Measurements from ENCODE around the gene POFUT2. TPM values are rescaled to one million over a fixed set of nuclear protein-coding genes. Genes with fewer than 3 reads are reported as not detected.

Gene POFUT2
- polyA plus RNA-seq, 1 experiment = 38.5 TPM

- CTCF ChIA-PET = interaction anchor here (0.6 to 0.7 kb wide), 2 partner anchors 9 to 108 kb away, joined by 3 read pairs; no protein-coding TSS in a partner anchor
- POLR2A ChIA-PET = no interaction called here
- no peak for DNase-seq (ENCODE audit: low read depth)
These were observed 41.0 kb downstream of the POFUT2 start for GRCh38 chr21:45246386-45247320.

GRCh38 chr21:45244799-45245340 lies 42.8 kb downstream of the POFUT2 start:
- H3K4me3 ChIP-seq (ENCODE audit: low read depth, low read length) = no peak overlapping the region
- DNase-seq (ENCODE audit: low read depth) = no peak
- no peak for TF ChIP-seq CTCF (IDR thresholded peaks at IDR 0.05; ENCODE audit: insufficient read depth, low read depth, low read length)
- peaks cover 4% of the 10 kb centered on the region for H3K27me3 ChIP-seq (ENCODE audit: control insufficient read depth, insufficient read depth, low read length)
- ChIA-PET POLR2A (no interaction called here), CTCF (no interaction called here)
- no peaks in the 10 kb centered on the region for H3K36me3 ChIP-seq (ENCODE audit: control insufficient read depth, insufficient read depth, low read length)

More at GRCh38 chr21:45246386-45247320, 41.0 kb downstream of the POFUT2 start:
- Histone ChIP-seq H3K4me3 (ENCODE audit: low read depth, low read length) (no peak overlapping the region), H3K36me3 (ENCODE audit: control insufficient read depth, insufficient read depth, low read length) (no peaks in the 10 kb centered on the region), H3K27me3 (ENCODE audit: control insufficient read depth, insufficient read depth, low read length) (peaks cover 4% of the 10 kb centered on the region)
- no peak for TF ChIP-seq CTCF (IDR thresholded peaks at IDR 0.05; ENCODE audit: insufficient read depth, low read depth, low read length)

- TF ChIP-seq CTCF (IDR thresholded peaks at IDR 0.05; ENCODE audit: insufficient read depth, low read depth, low read length) = no peak
- H3K4me3 ChIP-seq (ENCODE audit: low read depth, low read length) = no peak overlapping the region
- H3K36me3 ChIP-seq (ENCODE audit: control insufficient read depth, insufficient read depth, low read length) = no peaks in the 10 kb centered on the region
- CTCF ChIA-PET = no interaction called here
- POLR2A ChIA-PET = no interaction called here
- no peak for DNase-seq (ENCODE audit: low read depth)
- peaks cover 4% of the 10 kb centered on the region for H3K27me3 ChIP-seq (ENCODE audit: control insufficient read depth, insufficient read depth, low read length)
These were observed 44.1 kb downstream of the POFUT2 start for GRCh38 chr21:45243603-45244002.

- no peak for DNase-seq (ENCODE audit: low read depth)
- Histone ChIP-seq H3K36me3 (ENCODE audit: control insufficient read depth, insufficient read depth, low read length) (no peaks in the 10 kb centered on the region), H3K27me3 (ENCODE audit: control insufficient read depth, insufficient read depth, low read length) (peaks cover 2% of the 10 kb centered on the region), H3K4me3 (ENCODE audit: low read depth, low read length) (no peak overlapping the region)
- POLR2A ChIA-PET = no interaction called here
- CTCF ChIA-PET = interaction anchor here (1.1 to 1.4 kb wide), 2 partner anchors 11 to 101 kb away, joined by 3 to 5 read pairs; no protein-coding TSS in a partner anchor
- TF ChIP-seq CTCF (IDR thresholded peaks at IDR 0.05; ENCODE audit: insufficient read depth, low read depth, low read length) = no peak
These were observed 46.3 kb downstream of the POFUT2 start for GRCh38 chr21:45241357-45241756.

- ChIA-PET CTCF (interaction anchor here (1.0 to 1.1 kb wide), 3 partner anchors 10 to 97 kb away, joined by 3 read pairs; no protein-coding TSS in a partner anchor), POLR2A (no interaction called here)
- no peak for TF ChIP-seq CTCF (IDR thresholded peaks at IDR 0.05; ENCODE audit: insufficient read depth, low read depth, low read length)
- no peaks in the 10 kb centered on the region for H3K36me3 ChIP-seq (ENCODE audit: control insufficient read depth, insufficient read depth, low read length)
- no peak for DNase-seq (ENCODE audit: low read depth)
- no peak overlapping the region for H3K4me3 ChIP-seq (ENCODE audit: low read depth, low read length)
- peaks cover 10% of the 10 kb centered on the region for H3K27me3 ChIP-seq (ENCODE audit: control insufficient read depth, insufficient read depth, low read length)
These were observed 50.3 kb downstream of the POFUT2 start for GRCh38 chr21:45237401-45237800.
